Skeletal muscle cell (primary cell): Measurements from ENCODE around the gene DENND5A.
A peak's percentile ranks its signal among the peaks of the same experiment; 100 is the strongest.
"Not testable (repeated sequence)": the region's sequence is repeated elsewhere in the genome, so short reads cannot be mapped to it uniquely, and the experiment has no call there.

Source experiments
- DNase-seq: peaks from one replicate; pipeline ENCODE4 v3.0.0-alpha.2; 2010; ENCODE audit warnings: low read depth
- H3K4me3 ChIP-seq: 2 replicates; pipeline ENCODE4 v1.5.1; 2011; ENCODE audit warnings: low read depth, mild to moderate bottlenecking, control low read depth, low read length, moderate library complexity

The DENND5A gene

GRCh38 chr11:9266926-9267325 is 1.8 kb upstream of the DENND5A start:
- DNase-seq = no peak
- H3K4me3 ChIP-seq = no peak overlapping the region

DNA sequence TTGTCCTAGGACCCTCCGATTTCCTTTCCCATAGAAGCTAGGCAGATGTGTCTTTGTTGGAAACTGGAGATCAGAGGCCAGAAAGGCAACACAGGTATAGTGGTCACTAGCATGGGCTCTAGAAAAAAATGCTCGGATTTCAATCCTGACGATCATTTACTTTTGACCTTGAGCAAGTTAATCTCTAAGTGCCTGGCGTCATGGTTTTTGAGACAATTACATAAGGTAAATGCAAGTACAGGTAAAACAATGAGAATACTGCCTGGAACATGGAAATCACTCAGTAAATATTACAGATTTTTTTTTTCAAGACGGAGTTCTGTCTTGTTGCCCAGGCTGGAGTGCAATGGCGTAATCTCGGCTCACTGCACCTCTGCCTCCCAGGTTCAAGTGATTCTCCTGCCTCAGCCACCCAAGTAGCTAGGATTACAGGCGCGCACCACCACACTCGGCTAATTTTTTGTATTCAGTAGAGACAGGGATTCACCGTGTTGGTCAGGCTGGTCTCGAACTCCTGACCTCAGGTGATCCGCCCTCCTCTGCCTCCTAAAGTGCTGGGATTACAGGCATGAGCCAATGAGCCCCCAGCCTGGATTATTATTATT is 1.1 kb upstream of the DENND5A start:
- H3K4me3 ChIP-seq = no peak overlapping the region
- DNase-seq = no peak

- DNase-seq = peak; percentile 65
These were observed 587 bp downstream of the DENND5A start for GRCh38 chr11:9264316-9265210.

DNA sequence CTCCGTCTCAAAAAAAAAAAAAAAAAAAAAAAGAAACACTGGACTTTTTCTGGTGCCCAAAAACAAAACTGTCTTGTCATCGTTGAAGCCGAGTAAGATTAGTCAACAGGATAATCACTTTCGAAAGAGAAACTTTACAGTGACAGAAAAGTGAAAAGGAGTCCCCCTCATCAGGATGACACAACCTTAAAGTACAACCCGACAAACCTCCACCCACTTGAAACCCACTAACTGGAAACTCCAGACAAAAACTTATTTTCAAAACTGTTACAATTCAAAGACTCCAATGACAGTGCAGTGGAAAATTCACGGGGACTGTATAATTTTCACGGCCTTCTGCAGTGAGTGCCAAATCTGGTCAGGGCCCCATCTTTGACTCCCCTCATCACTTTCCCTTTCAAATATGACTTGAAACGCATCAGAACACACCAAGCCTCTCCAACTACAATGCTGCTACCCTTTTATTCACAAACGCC is 1.3 kb downstream of the DENND5A start:
- DNase-seq = no peak
- peak overlapping the region; percentile 73 for H3K4me3 ChIP-seq

More at GRCh38 chr11:9264316-9265210, 587 bp downstream of the DENND5A start:
- peak overlapping the region; percentile 73 for H3K4me3 ChIP-seq

- not testable (repeated sequence) for H3K4me3 ChIP-seq, DNase-seq
These were observed 4.4 kb downstream of the DENND5A start for GRCh38 chr11:9260838-9261146.

DNA sequence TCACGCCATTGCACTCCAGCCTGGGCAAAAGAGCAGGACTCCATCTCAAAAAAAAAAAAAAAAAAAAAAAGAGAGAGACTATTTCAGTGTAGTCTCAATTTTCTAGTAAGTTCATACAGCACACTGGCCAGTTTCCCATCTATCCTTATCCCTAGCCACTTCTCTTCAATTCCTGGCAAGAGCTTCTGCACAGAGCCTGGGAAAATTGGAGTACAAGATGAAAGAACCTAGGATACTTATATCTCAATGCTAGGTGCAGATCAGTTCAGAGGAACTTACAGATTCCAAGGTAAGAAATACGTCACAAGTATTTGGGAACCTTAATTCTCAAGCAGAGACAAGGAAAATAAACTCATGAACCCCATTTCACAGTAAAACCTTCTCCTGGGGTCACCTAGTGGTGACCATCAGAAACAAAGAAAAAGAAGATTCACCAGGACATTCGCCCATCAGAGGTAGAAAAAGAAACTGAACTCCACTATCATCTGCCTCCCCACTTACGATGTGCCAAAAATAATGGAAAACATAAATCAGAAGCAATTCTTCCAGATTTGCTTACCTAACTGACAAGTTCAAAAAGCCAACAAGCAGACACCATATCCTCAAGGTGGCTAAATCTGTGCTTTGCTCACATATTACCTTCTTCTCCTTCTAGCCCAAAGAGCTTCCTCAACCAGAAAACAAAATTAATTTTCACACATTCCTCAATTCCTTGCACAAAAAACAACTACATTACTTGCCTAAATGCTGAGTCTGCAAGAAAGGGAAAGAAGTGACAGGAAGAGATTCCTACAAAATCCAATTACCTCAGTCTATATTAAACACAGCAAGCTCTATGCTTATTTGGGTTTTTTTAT is 4.9 kb downstream of the DENND5A start:
- DNase-seq = no peak
- H3K4me3 ChIP-seq = no peak overlapping the region

- not testable (repeated sequence) for DNase-seq, H3K4me3 ChIP-seq
These were observed 6.9 kb downstream of the DENND5A start for GRCh38 chr11:9258279-9258678.

DNA sequence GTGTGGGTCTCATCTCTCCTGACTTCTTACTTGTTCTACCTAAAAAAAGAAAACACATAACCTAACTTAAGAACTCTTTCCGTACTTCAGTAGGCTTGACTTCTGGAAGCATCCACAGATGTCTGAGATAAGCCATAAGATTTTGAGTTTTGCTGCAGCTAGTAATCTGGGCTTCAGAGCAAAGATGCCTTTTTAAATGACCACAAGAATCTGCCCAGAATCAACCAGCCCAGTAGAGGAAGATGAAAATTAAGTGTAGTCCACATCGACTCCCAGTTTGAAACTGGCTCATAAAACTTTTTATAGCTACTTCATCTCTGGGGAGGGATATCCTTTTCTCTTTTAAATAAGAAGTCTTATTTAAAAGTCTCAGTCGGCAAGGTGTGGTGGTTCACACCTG is 10.7 kb downstream of the DENND5A start:
- no peak overlapping the region for H3K4me3 ChIP-seq
- no peak for DNase-seq

DNA sequence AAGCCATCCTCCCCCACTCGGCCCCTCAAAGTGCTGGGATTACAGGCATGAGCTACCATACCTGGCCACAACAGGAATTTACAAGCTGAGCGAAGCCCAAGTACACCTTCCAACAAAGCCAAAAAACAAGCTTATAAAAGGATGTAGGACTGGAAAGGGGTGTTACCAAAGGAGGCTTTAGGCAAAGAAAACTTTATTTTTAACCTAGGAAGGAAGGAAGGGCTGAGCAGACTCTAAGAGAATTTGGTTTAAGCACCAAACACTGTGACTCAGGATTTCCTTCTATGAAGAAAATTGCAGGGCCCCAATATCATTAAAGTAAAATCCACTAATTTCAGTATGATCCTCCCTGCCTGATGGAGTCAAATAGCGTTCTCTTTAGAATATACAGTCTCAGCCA is 12.1 kb downstream of the DENND5A start:
- DNase-seq = no peak
- H3K4me3 ChIP-seq = no peak overlapping the region

- H3K4me3 ChIP-seq = no peak overlapping the region
- no peak for DNase-seq
These were observed 13.8 kb downstream of the DENND5A start for GRCh38 chr11:9251311-9251710.

DNA sequence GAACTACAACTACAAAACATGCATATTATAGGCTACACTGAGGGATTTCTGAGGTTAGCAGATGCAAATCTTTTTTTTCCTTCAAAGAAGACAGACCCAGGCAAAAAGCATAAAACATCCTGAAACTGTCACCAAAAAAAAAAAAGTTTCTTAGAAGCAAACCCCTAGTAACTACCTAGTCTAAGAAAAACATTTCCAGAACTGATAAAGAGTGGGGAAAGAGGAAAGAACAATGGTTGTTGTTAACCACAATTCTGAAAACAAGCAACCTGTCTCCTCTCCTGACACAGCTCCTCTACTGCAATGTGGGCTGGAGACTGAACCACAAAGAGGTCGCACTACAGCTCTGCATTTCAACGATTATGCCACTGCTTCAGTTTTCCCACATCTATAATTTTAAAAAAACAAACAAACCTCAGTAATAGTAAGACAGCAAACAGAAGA is 15.0 kb downstream of the DENND5A start:
- H3K4me3 ChIP-seq = no peak overlapping the region
- DNase-seq = no peak

GRCh38 chr11:9249252-9249651 is 15.9 kb downstream of the DENND5A start:
- no peak overlapping the region for H3K4me3 ChIP-seq
- no peak for DNase-seq

GRCh38 chr11:9247863-9248262 is 17.3 kb downstream of the DENND5A start:
- no peak for DNase-seq

DNA sequence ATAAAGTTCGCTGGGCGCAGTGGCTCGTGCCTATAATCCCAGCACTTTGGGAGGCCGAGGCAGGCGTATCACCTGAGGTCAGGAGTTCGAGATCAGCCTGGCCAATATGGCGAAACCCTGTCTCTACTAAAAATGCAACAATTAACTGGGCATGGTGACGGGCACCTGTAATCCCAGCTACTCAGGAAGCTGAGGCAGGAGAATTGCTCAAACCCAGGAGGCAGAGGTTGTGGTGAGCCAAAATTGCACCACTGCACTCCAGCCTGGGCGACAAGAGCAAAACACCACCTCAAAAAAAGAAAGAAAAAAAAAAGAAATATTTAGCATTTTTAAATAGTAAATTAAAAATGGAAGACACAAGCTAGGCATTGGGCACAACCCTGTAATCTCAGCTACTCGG is 28.9 kb downstream of the DENND5A start:
- H3K4me3 ChIP-seq, DNase-seq: not testable (repeated sequence)

More at GRCh38 chr11:9247863-9248262, 17.3 kb downstream of the DENND5A start:
- H3K4me3 ChIP-seq = no peak overlapping the region

DNA sequence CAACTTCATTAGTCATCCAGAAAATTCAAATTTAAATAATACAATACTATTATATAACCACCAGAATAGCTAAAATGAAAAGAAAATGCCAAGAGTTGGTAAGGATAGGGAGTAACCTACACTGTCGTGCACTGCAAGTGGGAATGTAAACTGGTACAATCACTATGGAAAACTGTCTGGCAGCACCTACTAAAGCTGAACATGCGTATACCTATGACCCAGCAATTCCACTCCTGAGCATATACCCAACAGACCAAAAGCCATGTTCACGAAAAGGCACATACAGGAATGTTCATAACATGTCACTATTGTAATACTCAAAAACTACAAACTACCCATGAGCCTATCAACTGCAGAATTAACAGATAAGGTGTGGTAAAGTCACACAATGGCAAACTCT is 32.7 kb downstream of the DENND5A start:
- DNase-seq = no peak
- H3K4me3 ChIP-seq = no peak overlapping the region

DNA sequence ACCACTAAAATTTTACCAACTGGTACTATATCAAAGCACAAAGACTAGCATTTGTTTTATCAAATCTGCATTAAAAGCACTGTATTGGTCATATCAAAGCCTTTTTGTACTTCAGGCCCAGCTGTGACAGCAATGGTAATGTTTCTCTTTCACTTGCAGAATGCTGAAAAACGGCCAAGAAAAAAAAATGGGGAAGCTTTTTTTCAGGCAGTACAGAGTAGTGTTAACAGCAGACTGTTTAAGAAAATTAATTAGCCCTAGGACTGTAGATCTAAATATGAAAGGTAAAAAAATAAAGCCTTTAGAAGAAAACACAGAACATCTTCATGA is 33.3 kb downstream of the DENND5A start:
- no peak overlapping the region for H3K4me3 ChIP-seq
- no peak for DNase-seq

DNA sequence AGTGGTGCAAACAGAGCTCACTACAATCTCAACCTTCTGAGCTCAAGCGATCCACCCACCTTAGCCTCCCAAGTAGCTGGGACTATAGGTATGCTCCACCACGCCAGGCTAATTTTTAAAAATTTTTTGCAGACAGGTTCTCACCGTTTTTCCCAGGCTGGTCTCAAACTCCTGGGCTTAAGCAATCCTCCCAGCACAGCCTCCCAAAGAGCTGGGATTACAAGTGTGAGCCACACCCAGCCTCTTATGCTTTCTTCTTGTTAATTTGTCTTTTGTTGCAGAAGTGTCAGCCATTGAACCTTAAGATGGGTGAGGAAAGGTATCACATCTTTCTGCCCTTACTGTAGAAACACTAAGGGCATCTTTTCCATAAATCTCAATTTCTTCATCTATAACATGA is 34.9 kb downstream of the DENND5A start:
- DNase-seq = no peak

GRCh38 chr11:9228091-9228490 is 37.1 kb downstream of the DENND5A start:
- H3K4me3 ChIP-seq = no peak overlapping the region
- no peak for DNase-seq

More for the DNA sequence above, 34.9 kb downstream of the DENND5A start:
- H3K4me3 ChIP-seq = no peak overlapping the region

DNA sequence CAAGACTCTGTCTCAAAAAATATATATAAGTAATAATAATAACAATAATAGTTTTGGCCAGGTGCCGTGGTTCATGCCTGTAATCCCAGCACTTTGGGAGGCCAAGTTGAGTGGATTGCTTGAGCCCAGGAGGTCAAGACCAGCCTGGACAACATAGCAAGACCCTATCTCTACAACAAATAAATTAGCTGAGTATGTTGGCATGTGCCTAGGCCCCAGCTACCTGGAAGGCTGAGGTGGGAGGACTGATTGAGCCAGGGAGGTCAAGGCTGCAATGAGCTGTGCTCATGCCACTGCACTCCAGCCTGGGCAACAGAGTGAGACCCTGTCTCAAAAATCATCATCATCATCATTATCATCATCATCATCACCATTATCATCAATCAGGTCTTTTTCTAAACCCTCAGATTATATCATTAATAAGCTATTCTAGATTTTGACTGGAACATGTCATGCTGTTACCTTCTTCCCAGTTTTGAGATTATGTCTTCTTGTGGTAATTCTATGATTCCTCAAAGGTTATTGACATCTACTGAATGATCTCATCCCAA is 39.3 kb downstream of the DENND5A start:
- H3K4me3 ChIP-seq = no peak overlapping the region
- no peak for DNase-seq

- no peak for DNase-seq
- H3K4me3 ChIP-seq = no peak overlapping the region
These were observed 42.5 kb downstream of the DENND5A start for GRCh38 chr11:9222654-9223053.
